Activated CD4-positive, CD25-positive, alpha-beta regulatory T cell treated with anti-CD3 and anti-CD28 coated beads, Interleukin-2, amount 50 U/mL, for 16 hours (primary cell): ENCODE measurements around the gene AKNAD1.
"Not testable (repeated sequence)": the region's sequence is repeated elsewhere in the genome, so short reads cannot be mapped to it uniquely, and the experiment has no call there.

Experiments
- DNase-seq: peaks from one replicate; pipeline ENCODE4 v3.0.0-alpha.2; 2020; ENCODE audit warnings: low read depth, low spot score

The AKNAD1 gene

GRCh38 chr1:108785264-108785663 lies 71.6 kb downstream of the AKNAD1 start:
- no peak for DNase-seq

GRCh38 chr1:108781575-108781944 lies 75.3 kb downstream of the AKNAD1 start:
- DNase-seq = not testable (repeated sequence)

- DNase-seq = no peak
Observed at GRCh38 chr1:108780937-108781574, 75.8 kb downstream of the AKNAD1 start.

DNA sequence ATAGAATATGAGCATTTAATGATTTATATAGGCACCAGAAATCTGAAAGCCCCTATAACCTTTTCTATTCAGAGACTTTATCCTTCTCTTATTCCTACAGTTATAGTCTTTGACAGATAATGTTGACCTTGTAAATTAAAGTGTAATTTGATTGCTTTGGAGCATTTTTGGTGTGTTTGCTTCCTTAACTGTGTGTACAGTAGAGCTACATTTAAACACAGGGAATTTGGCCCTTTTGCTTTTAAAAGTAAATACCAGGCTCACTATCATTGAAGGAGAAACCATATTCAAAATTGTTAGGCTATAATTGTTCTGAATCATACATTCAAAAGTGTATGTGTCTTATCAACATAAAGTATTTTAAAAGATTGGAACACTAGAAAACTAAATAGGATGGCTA lies 77.4 kb downstream of the AKNAD1 start:
- no peak for DNase-seq

DNA sequence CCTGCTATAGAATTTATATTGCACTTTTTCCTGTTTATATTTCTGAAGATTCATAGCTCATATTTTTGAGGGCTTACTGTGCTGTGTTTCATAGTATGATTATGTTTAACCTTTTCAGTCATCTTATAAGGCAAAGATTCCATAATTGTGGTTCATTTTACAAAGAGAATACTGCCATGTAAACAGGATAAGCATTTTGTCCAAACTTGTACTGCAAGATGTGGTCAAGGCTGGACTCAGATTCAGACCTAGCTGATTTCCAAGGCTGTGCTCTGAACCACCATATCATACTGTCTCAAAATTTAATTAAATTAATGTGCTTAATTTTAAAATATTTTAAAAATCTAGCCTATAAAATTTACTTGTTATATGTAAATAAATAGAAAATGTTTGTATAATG lies 79.1 kb downstream of the AKNAD1 start:
- DNase-seq = no peak

GRCh38 chr1:108767708-108768107 lies 89.2 kb downstream of the AKNAD1 start:
- DNase-seq = no peak

DNA sequence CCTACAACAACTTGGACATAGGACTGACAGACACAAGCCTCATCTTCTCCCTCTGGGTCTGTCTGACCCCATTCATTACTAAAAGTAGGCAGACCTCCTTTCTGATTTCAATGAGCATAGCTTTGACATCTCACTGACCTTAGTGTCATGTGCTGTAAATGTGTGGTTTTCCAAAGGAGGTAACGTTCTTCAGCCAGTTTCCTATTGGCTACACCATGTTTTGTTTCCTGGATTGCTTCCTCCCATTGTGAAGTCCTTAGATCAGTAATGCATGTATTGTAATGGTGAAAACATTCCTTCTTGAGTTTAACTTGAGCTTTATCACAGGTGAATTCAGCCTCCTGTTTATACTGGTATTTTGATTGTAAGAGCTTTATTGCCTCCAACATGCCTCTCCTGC lies 89.8 kb downstream of the AKNAD1 start:
- no peak for DNase-seq
